Loucy (cell line): Measurements from ENCODE around the gene NOS1.

Source experiments
- EZH2phosphoT487 ChIP-seq: fragments of 200-600 bp; IDR thresholded peaks from 2 replicates; pipeline ENCODE4 v1.6.1; 2018; ENCODE audit warnings: antibody characterized with exemption, mild to moderate bottlenecking, moderate library complexity, borderline replicate concordance
- TF ChIP-seq, protein P1 (sequence below): fragments of 200-600 bp; sonication (generic); conservative IDR thresholded peaks from 2 replicates; pipeline ENCODE4 v1.5.1; 2014; ENCODE audit warnings: mild to moderate bottlenecking, antibody characterized with exemption, low read length

DNA sequence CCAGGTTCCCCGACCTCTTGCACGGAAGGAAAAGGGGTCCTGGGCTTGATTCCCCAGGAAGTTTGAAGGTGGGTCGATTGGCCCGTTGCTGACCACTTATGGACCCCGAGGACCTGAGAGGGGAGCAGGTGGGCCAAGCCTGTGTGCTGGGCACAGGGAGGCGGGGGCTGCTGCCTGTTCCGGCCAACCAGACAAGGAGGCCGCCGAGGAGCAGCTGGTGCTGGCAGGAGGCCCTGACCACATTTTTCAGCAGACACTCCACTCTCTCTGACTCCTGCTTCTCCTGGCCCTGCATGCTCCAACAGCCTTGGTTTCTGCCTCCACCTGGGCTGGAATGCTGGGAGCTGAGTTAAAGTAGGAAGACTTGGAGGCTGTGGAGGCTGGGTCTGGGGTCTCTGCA lies 42.8 kb downstream of the NOS1 start:
- TF ChIP-seq, protein P1, sequence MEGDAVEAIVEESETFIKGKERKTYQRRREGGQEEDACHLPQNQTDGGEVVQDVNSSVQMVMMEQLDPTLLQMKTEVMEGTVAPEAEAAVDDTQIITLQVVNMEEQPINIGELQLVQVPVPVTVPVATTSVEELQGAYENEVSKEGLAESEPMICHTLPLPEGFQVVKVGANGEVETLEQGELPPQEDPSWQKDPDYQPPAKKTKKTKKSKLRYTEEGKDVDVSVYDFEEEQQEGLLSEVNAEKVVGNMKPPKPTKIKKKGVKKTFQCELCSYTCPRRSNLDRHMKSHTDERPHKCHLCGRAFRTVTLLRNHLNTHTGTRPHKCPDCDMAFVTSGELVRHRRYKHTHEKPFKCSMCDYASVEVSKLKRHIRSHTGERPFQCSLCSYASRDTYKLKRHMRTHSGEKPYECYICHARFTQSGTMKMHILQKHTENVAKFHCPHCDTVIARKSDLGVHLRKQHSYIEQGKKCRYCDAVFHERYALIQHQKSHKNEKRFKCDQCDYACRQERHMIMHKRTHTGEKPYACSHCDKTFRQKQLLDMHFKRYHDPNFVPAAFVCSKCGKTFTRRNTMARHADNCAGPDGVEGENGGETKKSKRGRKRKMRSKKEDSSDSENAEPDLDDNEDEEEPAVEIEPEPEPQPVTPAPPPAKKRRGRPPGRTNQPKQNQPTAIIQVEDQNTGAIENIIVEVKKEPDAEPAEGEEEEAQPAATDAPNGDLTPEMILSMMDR, result no peak
- no peak for TF ChIP-seq EZH2phosphoT487
